IPS-NIHi7 (cell line): ENCODE measurements around the gene SIPA1L3.

Experiments
- DNase-seq: peaks from one replicate; pipeline ENCODE4 v3.0.0; 2012; ENCODE audit warnings: mixed read lengths; ENCODE audit errors: extremely low spot score

Gene SIPA1L3

DNA sequence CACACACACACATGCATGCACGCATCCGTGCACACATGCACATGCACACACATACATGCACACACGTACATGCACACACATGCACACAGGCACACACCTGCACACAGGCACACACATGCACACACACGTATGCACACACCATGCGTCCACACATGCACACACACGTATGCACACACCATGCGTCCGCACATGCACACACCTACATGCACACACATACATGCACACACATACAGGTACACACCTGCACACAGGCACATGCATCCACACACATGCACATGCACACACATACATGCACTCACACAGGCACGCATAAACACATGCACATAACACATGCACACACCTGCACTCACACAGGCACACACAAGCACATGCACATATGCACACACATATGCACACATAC is 204.9 kb downstream of the SIPA1L3 start:
- DNase-seq, result no peak

DNA sequence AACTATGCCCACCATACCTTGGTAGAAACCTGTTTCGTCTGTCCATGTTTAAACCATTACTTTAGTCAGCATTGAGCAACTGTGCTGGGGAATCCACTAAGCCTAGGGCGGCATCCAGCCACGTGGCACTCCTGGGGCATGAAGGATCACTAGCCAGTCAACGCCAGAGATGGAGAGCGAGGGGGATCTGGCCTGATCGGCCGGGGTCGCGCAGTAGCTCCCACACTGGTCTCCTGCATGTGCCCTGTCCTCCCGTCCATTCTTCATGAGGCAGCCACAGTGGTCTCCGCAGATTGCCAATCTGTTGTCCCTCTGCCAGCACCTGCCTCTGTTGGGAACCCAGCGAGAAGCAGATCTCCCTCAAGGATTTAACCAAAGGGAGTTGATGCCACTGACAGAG is 207.6 kb downstream of the SIPA1L3 start:
- DNase-seq, result no peak

DNA sequence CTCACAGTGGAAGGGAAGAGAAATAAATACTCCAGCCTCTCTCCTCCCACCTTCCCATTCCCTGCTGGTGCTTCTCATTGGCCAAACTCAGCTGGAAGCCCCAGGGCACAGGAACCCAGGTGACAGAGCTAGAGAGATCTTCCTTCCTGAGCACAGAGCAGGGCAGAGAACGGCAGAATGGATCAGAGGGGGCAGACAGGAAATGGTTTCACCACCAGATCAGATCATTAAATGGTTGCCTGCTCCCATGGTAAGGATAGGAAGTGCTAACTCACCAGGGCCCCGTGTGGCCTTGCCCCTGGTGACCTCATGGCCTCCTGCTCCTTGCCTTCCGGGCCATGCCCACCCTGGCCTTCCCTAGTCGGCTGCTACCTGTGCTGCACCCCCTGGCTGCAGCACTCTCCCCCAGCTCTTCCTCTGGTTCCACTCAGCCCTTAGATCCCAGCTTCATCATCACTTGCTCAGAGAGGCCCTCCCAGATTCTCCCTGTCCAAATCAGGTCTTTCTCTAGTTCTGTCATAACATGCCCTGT is 208.3 kb downstream of the SIPA1L3 start:
- DNase-seq, result no peak

DNA sequence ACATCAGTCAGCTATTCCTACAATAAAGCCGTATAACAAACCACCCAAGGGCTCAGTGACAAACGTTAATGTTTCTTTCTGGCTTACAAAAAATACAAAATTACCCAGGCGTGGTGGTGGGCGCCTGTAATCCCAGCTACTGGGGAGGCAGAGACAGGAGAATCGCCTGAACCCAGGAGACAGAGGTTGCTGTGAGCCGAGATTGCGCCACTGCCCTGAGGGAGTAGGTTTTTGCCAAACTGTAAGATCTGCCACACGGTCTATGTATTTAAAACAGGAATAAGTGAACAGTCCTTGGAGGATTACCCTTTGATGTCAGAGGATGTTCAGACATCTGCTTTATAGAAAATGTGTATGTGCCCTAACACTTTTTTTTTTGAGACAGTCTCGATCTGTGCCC is 211.2 kb downstream of the SIPA1L3 start:
- DNase-seq, result no peak

DNA sequence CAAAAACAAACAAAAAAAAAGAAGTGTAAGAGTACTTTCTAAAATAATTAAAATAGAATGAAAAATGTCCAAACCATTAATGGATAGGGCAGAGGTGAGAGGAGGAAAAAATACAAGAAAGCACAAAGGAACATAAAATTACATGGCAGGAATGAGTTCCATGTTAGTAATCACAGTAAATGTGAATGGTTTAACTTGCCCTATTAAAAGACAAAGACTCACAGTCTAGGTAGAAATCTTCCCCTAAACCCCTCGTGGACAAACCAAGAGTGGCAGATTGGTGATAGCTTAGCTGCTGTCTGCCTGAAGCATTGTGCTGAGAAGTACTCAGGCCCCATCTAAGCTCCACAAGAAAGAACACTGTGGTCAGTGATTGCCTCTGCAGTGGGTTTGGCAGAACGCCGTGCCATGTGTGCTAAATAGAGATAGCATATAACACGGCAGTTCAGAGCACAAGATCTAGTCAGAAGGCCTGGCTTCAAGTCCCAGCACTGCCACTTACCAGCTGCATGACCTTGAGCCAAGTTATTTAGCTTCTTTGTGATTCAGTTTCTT is 213.5 kb downstream of the SIPA1L3 start:
- DNase-seq, result no peak

DNA sequence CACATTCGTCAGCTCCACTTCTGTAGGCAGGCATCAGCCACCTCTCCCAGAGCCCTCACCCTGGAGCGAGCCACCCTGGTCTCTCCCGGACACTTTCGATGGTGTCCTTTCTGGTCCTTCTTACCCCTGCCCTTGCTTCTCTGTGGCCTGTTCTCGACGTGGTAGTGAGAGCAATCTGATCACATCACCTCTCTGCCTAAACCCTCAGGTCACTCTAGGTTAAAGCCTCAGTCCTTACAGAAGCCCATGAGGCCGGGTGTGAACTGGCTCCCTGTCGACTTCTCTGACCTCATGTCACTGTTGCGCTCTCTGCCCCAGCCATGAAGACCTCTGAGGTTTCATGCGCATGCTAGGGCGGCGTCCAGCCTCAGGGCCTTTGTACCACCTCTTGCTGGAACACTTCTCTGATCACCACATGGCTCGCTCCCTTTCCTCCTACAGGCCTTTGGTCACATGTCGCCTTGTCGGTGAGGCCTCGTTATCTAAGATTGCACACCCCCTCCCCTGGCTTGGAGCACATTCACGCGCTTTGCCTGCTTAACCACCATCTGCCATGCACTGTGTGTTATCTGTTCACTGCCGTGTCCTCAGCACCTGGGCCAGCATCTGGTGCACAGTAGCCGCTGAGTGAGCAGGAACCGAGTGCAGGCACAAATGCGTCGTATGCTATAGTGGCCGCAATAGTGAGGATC is 215.5 kb downstream of the SIPA1L3 start:
- DNase-seq, result no peak

DNA sequence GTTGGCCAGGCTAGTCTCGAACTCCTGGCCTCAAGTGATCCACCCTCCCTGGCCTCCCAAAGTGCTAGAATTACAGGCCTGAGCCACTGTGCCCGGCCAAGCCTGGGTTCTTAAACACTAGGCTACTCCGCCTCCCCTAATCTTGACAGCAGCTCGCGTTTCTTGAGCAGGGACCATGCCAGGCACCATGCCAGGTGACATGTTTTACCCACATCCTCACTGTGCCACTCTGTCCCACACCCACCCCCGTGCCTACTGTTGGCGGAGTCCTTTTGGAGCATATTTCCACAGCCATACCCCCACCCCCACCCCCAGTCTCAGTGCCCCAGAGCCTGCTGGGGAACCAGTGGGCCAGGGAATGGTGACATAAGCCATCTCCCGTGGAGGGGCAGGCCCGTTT is 218.2 kb downstream of the SIPA1L3 start:
- DNase-seq, result no peak

DNA sequence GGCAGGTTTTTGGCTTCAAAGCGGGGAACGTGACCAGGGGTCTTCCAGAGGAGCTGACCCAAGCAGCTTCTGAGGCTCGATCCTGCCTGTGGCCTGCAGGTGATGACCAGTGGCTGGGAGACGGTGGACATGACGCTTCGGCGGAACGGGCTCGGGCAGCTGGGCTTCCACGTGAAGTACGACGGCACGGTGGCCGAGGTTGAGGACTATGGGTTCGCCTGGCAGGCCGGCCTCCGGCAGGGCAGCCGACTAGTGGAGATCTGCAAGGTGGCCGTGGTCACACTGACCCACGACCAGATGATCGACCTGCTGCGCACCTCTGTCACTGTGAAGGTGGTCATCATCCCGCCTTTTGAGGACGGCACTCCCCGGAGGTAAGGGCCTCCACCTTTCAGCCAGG is 223.4 kb downstream of the SIPA1L3 start:
- DNase-seq, result no peak

DNA sequence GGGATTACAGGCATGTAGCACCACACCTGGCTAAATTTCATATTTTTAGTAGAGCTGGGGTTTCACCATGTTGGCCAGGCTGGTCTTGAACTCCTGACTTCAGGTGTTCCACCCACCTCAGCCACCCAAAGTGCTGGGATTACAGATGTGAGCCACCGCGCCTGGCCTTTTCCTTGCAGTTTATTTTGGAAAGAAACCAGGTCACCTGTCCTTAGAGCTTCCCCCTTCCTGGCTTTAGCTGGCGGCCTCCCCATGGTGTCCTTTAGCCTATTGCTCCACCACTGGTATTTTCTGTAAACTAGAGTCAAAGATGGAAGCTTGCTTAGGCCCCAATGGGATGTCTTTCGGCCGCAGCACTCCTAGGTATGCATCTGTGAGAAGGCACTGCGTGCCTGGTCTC is 225.8 kb downstream of the SIPA1L3 start:
- no peak for DNase-seq

DNA sequence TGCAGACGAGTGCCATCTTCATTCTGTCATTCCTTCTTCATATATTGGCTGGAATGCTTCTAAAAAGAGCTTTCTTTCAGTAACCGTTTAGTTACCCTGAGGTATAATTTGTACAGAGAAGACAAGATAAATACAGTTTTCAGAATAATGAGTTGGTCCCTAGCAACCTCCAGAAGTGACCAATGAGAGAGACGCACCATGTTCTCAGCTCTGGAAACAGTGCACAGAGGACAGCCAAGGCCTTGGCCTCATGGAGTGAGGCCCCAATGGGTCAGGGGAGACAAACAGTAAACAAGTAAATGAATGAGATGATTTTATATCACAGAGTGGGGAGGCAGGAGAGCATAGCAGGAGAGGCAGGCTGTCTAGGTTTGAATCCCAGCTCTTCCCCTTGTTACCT is 226.3 kb downstream of the SIPA1L3 start:
- no peak for DNase-seq

DNA sequence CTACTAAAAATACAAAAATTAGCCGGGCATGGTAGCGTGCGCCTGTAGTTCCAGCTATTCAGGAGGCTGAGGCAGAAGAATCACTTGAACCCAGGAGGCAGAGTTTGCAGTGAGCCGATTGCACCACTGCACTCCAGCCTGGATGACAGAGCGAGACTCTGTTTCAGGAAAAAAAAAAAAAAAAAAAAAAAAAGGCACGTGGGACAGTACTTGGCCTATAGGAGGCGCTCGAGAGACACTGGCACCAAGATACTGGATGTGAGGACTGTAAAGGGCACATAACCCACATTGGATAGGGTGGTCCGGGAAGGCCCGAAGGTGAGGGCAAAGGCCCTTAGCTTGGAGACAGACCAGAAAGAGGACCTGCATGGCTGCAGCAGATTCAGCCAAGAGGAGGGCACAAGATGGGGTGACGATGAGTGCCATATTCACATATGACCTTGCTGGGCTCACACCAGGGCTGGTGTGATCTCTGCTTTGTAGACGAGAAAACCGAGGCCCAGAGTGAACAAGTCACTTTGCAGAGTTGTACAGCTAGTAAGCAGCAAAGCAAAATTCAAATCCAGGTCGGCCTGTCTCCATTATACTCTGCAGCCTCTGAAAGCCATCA is 227.6 kb downstream of the SIPA1L3 start:
- DNase-seq, result peak; percentile 76

DNA sequence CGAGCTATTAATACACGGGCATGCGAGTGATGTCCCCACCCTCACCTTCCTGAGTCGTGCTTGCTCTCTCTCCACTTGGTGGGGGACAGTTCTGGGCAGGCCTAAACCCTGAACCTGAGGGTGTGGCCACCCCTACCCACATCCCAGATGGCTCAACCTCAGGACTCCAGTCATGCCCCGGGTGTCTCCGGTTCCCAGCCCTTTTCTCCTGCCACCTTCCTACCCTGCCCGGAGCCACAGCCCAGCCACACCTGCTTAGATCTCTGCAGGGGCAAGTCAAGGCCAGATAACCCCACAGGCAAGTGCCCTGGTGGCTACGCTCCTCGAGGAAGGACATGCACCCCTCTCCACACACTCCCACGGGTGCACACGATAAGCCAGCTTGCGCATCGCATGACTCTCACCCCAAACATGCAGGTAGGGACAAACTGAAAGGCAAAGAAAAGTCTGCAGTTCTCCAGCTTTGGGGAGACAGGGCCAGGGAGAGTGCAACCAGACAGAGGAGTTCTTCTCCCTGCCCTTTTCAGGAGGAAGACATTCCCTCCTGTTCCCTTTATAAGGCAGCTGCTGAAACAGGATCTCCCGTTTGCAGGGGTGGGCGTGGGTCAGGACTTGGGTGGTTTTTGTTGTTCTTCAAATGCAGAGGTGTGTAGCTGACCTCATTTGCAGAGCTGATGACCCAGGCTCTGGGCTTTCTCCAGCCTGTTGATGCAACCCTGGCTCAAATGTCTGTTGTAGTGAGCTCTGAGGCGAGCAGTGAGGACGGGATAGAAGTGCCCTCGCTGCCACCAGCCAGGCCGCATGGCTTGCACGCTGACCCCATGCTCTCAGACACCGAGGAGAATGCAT is 228.4 kb downstream of the SIPA1L3 start:
- no peak for DNase-seq

DNA sequence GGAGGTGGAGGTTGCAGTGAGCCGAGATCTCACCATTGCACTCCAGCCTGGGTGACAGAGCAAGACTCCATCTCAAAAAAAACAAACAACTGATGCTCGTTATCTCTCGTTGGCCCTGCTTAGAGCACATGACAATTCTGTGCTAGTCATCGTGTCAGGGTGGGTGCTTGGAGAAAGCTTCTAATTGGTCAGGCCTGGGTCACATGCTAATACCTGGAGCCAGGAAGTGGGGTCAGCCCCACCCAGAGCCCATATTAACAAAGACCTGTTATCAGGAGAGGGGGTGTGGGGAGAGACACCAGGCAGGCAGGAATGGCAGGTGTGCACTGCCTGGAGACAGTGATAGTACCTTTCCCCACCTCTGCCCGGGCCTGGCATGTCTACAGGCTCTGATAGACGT is 232.1 kb downstream of the SIPA1L3 start:
- no peak for DNase-seq

DNA sequence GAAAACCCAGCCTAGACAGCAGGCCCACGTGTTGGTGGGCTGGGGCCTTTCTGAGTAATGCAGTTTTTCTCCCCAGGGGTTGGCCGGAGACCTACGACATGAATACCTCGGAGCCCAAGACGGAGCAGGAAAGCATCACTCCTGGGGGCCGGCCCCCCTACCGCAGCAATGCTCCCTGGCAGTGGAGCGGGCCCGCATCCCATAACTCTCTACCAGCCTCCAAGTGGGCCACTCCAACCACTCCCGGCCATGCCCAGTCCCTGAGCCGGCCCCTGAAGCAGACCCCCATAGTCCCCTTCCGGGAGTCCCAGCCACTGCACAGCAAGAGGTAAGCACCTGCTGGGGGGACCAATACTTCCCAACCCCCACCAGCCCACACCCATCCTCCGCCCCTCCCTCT is 234.1 kb downstream of the SIPA1L3 start:
- no peak for DNase-seq

DNA sequence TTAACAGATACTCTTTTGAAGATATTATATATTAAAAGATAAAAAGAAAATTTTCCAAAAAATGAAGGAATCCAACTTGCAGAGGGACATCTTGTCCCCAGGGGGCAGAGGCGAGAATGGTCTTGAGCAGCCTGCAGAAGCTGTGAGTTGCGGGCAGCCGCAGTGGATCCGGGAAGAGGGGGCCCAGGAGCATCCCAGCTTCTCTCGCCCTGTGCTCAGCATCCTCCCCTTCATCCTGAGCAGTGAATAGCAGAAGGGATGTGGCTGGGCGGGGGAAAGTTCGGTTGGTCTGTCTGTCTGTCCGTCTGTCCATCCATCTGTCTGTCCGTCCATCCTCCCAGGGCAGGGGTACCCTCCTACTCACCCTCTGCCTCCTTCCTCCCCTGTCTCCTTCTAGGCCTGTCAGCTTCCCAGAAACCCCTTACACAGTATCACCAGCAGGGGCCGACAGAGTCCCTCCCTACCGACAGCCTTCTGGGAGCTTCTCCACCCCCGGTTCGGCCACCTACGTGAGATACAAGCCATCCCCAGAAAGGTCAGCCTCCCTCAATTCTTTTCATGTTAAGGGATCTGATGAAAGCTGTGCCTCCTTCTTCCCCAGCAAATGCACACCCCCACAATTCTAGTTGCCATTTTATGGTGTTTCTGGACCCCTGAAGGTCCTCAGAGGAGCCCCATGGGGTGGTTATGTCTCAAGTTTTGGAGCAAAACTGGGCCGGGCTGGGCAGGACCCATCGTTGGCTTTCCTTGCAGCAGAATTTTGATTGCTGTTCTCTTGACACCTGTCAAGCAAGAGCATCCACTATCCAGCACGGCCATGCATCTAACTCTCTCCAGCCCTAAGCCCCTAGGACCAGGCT is 235.4 kb downstream of the SIPA1L3 start:
- peak; percentile 96 for DNase-seq

DNA sequence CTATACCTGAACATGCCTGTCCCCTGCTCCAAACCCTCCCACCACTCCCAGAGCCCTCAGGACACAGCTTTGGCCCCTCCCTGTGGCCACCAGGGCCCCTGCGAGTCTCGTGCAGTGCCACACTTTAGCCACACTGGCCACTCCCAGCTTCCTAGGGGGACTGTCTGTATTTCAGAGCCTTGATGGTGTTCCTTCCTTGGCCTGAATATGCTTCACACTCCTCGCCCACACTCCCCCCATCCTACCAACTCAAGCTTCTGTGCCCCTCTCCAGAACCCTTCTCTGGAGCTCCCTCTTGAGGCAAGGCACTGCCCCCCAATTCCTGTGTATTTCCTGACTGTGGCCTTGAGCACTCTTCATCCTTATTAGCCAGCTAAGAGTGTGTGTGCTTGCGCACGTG is 236.8 kb downstream of the SIPA1L3 start:
- no peak for DNase-seq

DNA sequence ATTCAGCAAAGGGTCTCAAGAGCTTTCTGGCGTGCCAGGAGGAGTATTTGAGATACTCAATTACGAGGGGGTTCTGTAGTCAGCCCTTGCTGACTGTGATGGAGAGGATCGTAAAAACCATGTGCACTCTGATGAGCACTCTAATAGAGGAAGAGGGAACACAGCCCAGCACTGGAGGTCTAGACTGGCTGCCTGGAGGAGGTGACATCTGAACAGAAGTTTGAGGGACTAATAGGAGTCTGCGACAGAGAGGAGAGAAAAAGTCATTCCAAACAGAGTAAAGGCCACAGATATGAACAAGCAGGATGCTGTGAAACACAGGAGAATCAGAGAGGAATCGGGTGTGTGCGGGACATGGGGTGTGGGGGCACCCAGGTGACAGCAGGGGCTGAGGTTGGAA is 237.7 kb downstream of the SIPA1L3 start:
- no peak for DNase-seq

DNA sequence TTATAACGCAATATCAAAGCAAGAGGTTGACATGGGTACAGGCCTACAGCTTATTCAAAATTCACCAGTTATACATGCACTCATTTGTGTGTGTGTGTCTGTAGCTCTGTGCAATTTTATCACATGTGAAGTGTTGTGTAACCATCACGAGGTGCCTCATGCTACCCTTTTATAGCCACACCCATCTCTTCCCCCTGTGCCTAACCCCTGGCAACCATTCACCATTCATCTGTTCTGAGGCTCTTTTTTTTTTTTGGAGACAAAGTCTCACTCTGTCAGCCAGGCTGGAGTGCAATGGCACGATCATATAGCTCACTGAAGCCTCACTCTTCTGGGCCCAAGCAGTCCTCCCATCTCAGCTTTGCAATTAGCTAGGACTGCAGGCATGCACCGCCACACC is 238.6 kb downstream of the SIPA1L3 start:
- no peak for DNase-seq

DNA sequence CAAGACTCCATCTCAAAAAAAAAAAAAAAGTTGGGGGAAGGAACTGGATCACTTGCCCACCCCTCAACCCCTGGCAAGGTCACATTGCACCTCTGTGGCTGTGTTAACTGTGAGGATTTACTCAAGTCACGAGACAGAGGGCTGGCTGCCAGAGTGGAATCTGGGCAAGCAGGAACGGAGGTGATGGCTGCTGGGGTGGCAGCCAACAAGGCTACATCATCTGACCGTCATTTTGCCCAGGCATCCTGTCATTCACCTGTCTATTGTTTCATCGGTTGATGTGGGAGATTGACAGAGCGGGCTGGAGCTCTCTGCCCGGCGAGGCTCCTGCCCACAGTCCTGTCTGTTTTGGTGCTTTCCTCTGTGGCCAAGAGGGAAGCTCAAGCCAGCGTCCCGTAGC is 241.3 kb downstream of the SIPA1L3 start:
- no peak for DNase-seq

DNA sequence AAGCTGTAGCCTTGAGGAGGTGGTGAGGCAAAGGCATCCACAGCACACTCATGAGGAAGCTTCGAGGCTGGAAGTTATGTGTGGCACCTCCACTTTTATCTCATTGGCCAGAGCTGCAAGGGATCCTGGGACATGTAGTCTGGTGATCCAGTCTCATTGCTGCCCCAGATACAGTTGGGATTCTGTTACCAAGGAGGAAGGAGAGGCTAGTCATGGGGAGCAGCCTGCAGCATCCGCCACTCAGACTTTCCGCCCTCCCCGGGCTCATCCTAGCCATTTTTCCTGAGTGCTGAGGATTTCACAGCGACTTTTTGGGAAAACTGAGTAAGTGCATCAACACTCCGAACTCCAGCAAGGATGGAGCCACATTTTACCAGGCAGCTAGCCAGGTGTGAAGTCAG is 242.7 kb downstream of the SIPA1L3 start:
- DNase-seq, result no peak

DNA sequence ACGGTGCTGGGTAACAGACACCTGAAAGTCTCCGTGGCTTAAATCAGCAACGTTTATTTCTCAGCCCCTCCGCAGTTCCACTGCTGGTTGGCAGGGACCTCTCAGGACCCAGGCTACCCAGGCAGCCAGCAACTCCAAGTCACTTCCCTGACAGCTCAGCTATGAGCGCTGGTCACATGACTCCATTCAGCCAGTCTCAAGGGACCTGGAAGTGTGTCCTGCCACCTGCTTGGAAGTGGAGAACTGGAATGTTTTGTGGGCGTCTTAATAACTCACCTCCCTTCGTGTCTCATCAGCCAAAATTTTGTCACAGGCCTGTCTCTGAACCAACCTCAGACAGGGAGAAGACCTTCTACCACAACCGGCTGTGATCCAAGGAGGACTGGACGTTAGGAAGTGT is 244.2 kb downstream of the SIPA1L3 start:
- no peak for DNase-seq
